GM23338 (cell line): ENCODE measurements around the gene KRT38. TPM values are rescaled to one million over a fixed set of nuclear protein-coding genes. Genes with fewer than 3 reads are reported as not detected.

Experiments used
- ATAC-seq: fragments of 200-7000 bp; cut with Tn5 transposase; 3 replicates; pipeline ENCODE4 v1.9.1; 2020
- DNase-seq: peaks from one replicate; pipeline ENCODE4 v3.0.0-alpha.2; 2015; ENCODE audit warnings: low spot score
- H2AFZ ChIP-seq: fragments of 200-600 bp; sonication (generic); 2 replicates; pipeline ENCODE4 v1.8.0; 2016; ENCODE audit warnings: antibody characterized with exemption, mild to moderate bottlenecking, moderate library complexity
- H3F3A ChIP-seq: fragments of 200-600 bp; sonication (generic); replicated peaks from 2 replicates; pipeline ENCODE4 v1.8.0; 2017; ENCODE audit warnings: antibody characterized with exemption, mixed run types, low read depth
- H3K27ac ChIP-seq: fragments of 200-600 bp; sonication (generic); 2 replicates; pipeline ENCODE4 v1.6.1; 2016; ENCODE audit warnings: low read depth
- H3K27me3 ChIP-seq: fragments of 200-600 bp; sonication (generic); 2 replicates; pipeline ENCODE4 v1.8.0; 2016; ENCODE audit warnings: mild to moderate bottlenecking, mixed run types, moderate library complexity; ENCODE audit not compliant: insufficient read depth
- H3K36me3 ChIP-seq: fragments of 200-600 bp; sonication (generic); 2 replicates; pipeline ENCODE4 v1.8.0; 2016; ENCODE audit warnings: mild to moderate bottlenecking; ENCODE audit not compliant: insufficient read depth
- H3K4me1 ChIP-seq: fragments of 200-600 bp; sonication (generic); 2 replicates; pipeline ENCODE4 v1.8.0; 2016; ENCODE audit warnings: mild to moderate bottlenecking, moderate library complexity; ENCODE audit not compliant: insufficient read depth
- H3K4me2 ChIP-seq: fragments of 200-600 bp; sonication (generic); 2 replicates; pipeline ENCODE4 v1.7.1; 2017; ENCODE audit warnings: mixed run types
- H3K4me3 ChIP-seq: fragments of 200-600 bp; sonication (generic); 2 replicates; pipeline ENCODE4 v1.6.1; 2016; ENCODE audit warnings: mixed run types
- H3K79me2 ChIP-seq: fragments of 200-600 bp; sonication (generic); replicated peaks from 2 replicates; pipeline ENCODE4 v1.8.0; 2017; ENCODE audit warnings: mild to moderate bottlenecking; ENCODE audit not compliant: insufficient read depth
- H3K9me2 ChIP-seq: fragments of 200-600 bp; sonication (generic); 2 replicates; pipeline ENCODE4 v1.8.0; 2017; ENCODE audit not compliant: insufficient read depth
- H4K20me1 ChIP-seq: fragments of 200-600 bp; sonication (generic); replicated peaks from 2 replicates; pipeline ENCODE4 v1.8.0; 2017; ENCODE audit warnings: mild to moderate bottlenecking; ENCODE audit not compliant: insufficient read depth
- H3K27ac Mint-ChIP-seq: 2 replicates; pipeline ENCODE4 v1.8.0; 2020; ENCODE audit warnings: inconsistent platforms, mild to moderate bottlenecking, moderate library complexity, mixed read lengths
- H3K27me3 Mint-ChIP-seq: 3 replicates; pipeline ENCODE4 v1.8.0; 2022; ENCODE audit warnings: low read depth, mild to moderate bottlenecking, moderate library complexity, mixed read lengths, inconsistent platforms; ENCODE audit not compliant: insufficient read depth, poor library complexity
- H3K36me3 Mint-ChIP-seq: 3 replicates; pipeline ENCODE4 v1.8.0; 2021; ENCODE audit warnings: low read depth, mild to moderate bottlenecking, inconsistent platforms, moderate library complexity, mixed read lengths
- H3K4me1 Mint-ChIP-seq: 3 replicates; pipeline ENCODE4 v1.8.0; 2020; ENCODE audit warnings: mild to moderate bottlenecking, inconsistent platforms, mixed read lengths
- H3K4me3 Mint-ChIP-seq: 3 replicates; pipeline ENCODE4 v1.8.0; 2021; ENCODE audit warnings: moderate library complexity, mild to moderate bottlenecking, inconsistent platforms, mixed read lengths
- H3K9me3 Mint-ChIP-seq: 3 replicates; pipeline ENCODE4 v1.8.0; 2020; ENCODE audit warnings: moderate library complexity, mild to moderate bottlenecking, inconsistent platforms, mixed read lengths
- CREB1 ChIP-seq: fragments of 250-450 bp; sonication (Bioruptor Pico); IDR thresholded peaks from 2 replicates; pipeline ENCODE4 v1.5.0; 2020; ENCODE audit warnings: low read depth, mild to moderate bottlenecking, moderate library complexity
- EZH2 ChIP-seq: fragments of 200-600 bp; sonication (generic); IDR thresholded peaks from one replicate; pipeline ENCODE4 v1.8.0; 2017; ENCODE audit warnings: antibody characterized with exemption, mild to moderate bottlenecking, low read depth; ENCODE audit not compliant: unreplicated experiment
- EZH2phosphoT487 ChIP-seq: fragments of 200-600 bp; sonication (generic); IDR thresholded peaks from one replicate; pipeline ENCODE4 v1.8.1; 2018; ENCODE audit warnings: antibody characterized with exemption; ENCODE audit not compliant: unreplicated experiment
- JUNB ChIP-seq: IDR thresholded peaks from one replicate; pipeline ENCODE4 v1.6.1; 2016; ENCODE audit warnings: antibody characterized with exemption; ENCODE audit not compliant: unreplicated experiment
- NANOG ChIP-seq: IDR thresholded peaks from 2 replicates; pipeline ENCODE4 v1.6.1; 2016; ENCODE audit warnings: antibody characterized with exemption, borderline replicate concordance
- POLR2AphosphoS5 ChIP-seq: IDR thresholded peaks from 2 replicates; pipeline ENCODE4 v1.6.1; 2016; ENCODE audit warnings: antibody characterized with exemption, low read depth
- STAT1 ChIP-seq: IDR thresholded peaks from one replicate; pipeline ENCODE4 v1.6.1; 2016; ENCODE audit warnings: antibody characterized with exemption; ENCODE audit not compliant: unreplicated experiment
- ZNF114 ChIP-seq: fragments of 250-450 bp; sonication (Bioruptor Pico); IDR thresholded peaks from 2 replicates; pipeline ENCODE4 v1.5.0; 2020; ENCODE audit warnings: mild to moderate bottlenecking, moderate library complexity
- ZNF331 ChIP-seq: fragments of 250-450 bp; sonication (Bioruptor Pico); IDR thresholded peaks from 2 replicates; pipeline ENCODE4 v1.5.0; 2020; ENCODE audit warnings: low read depth, mild to moderate bottlenecking, moderate library complexity
- polyA plus RNA-seq: library from polyadenylated mRNA; unstranded; fragments of >200 nt; fragmentation: Nextera tagmentation; extraction: Ambion mirVana; gene quantifications from 2 replicates; pipeline ENCODE4 v1.2.1, GENCODE V29; 2016
- total RNA-seq: library from RNA; depleted of rRNA; stranded (reverse); fragments of >200 nt; shearing (Covaris generic); gene quantifications from 2 replicates; pipeline ENCODE4 v1.2.3, GENCODE V29; 2014
- TF ChIP-seq, protein P1 (sequence below): fragments of 250-450 bp; sonication (Bioruptor Pico); IDR thresholded peaks from 2 replicates; pipeline ENCODE4 v1.5.0; 2020; ENCODE audit warnings: mild to moderate bottlenecking, moderate library complexity
- TF ChIP-seq, protein P2 (sequence below): IDR thresholded peaks from 2 replicates; pipeline ENCODE4 v1.6.1; 2016; ENCODE audit warnings: antibody characterized with exemption
- TF ChIP-seq, protein P3 (sequence below), 2 experiments: fragments of 200-600 bp in 1 of 2; sonication (generic) in 1 of 2; conservative IDR thresholded peaks; 2 replicates each; pipeline versions ENCODE4 v1.5.1 to v1.6.1; 2016 to 2017; ENCODE audit warnings: antibody characterized with exemption in 2 of 2, low read depth in 2 of 2, mild to moderate bottlenecking in 2 of 2, moderate library complexity in 1 of 2

Gene KRT38
- total and polyA plus RNA-seq, 2 experiments from 2014 or later, result not detected

DNA sequence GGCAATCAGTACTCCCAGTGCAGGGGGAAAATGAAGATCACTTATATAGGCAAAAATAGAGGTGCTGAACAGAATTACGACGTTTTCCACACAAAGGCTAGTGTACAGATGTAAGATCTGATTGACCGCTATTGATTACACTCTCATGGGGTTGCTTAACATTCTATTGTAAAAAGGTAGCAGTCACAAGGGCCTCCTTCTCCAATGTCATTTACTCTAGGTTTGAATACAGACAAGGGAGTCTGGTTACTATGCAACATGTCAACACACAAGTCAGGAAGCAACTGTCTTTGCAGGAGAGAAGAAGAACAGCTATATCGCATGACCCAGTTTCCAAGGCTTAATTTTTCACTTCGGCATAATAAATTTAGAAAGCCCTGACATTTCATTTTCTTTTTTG lies 24.3 kb downstream of the KRT38 start (continued):
- TF ChIP-seq, protein P1, sequence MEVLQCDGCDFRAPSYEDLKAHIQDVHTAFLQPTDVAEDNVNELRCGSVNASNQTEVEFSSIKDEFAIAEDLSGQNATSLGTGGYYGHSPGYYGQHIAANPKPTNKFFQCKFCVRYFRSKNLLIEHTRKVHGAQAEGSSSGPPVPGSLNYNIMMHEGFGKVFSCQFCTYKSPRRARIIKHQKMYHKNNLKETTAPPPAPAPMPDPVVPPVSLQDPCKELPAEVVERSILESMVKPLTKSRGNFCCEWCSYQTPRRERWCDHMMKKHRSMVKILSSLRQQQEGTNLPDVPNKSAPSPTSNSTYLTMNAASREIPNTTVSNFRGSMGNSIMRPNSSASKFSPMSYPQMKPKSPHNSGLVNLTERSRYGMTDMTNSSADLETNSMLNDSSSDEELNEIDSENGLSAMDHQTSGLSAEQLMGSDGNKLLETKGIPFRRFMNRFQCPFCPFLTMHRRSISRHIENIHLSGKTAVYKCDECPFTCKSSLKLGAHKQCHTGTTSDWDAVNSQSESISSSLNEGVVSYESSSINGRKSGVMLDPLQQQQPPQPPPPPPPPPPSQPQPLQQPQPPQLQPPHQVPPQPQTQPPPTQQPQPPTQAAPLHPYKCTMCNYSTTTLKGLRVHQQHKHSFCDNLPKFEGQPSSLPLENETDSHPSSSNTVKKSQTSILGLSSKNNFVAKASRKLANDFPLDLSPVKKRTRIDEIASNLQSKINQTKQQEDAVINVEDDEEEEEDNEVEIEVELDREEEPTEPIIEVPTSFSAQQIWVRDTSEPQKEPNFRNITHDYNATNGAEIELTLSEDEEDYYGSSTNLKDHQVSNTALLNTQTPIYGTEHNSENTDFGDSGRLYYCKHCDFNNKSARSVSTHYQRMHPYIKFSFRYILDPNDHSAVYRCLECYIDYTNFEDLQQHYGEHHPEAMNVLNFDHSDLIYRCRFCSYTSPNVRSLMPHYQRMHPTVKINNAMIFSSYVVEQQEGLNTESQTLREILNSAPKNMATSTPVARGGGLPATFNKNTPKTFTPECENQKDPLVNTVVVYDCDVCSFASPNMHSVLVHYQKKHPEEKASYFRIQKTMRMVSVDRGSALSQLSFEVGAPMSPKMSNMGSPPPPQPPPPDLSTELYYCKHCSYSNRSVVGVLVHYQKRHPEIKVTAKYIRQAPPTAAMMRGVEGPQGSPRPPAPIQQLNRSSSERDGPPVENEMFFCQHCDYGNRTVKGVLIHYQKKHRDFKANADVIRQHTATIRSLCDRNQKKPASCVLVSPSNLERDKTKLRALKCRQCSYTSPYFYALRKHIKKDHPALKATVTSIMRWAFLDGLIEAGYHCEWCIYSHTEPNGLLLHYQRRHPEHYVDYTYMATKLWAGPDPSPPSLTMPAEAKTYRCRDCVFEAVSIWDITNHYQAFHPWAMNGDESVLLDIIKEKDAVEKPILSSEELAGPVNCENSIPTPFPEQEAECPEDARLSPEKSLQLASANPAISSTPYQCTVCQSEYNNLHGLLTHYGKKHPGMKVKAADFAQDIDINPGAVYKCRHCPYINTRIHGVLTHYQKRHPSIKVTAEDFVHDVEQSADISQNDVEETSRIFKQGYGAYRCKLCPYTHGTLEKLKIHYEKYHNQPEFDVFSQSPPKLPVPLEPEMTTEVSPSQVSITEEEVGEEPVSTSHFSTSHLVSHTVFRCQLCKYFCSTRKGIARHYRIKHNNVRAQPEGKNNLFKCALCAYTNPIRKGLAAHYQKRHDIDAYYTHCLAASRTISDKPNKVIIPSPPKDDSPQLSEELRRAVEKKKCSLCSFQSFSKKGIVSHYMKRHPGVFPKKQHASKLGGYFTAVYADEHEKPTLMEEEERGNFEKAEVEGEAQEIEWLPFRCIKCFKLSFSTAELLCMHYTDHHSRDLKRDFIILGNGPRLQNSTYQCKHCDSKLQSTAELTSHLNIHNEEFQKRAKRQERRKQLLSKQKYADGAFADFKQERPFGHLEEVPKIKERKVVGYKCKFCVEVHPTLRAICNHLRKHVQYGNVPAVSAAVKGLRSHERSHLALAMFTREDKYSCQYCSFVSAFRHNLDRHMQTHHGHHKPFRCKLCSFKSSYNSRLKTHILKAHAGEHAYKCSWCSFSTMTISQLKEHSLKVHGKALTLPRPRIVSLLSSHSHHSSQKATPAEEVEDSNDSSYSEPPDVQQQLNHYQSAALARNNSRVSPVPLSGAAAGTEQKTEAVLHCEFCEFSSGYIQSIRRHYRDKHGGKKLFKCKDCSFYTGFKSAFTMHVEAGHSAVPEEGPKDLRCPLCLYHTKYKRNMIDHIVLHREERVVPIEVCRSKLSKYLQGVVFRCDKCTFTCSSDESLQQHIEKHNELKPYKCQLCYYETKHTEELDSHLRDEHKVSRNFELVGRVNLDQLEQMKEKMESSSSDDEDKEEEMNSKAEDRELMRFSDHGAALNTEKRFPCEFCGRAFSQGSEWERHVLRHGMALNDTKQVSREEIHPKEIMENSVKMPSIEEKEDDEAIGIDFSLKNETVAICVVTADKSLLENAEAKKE, result no peak
- TF ChIP-seq ZNF114 (CRISPR knock-in tag), result no peak
- no peak for TF ChIP-seq EZH2phosphoT487
- no peak for TF ChIP-seq JUNB
- TF ChIP-seq, protein P2, sequence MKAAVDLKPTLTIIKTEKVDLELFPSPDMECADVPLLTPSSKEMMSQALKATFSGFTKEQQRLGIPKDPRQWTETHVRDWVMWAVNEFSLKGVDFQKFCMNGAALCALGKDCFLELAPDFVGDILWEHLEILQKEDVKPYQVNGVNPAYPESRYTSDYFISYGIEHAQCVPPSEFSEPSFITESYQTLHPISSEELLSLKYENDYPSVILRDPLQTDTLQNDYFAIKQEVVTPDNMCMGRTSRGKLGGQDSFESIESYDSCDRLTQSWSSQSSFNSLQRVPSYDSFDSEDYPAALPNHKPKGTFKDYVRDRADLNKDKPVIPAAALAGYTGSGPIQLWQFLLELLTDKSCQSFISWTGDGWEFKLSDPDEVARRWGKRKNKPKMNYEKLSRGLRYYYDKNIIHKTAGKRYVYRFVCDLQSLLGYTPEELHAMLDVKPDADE, result no peak
- TF ChIP-seq ZNF331 (CRISPR knock-in tag), result no peak
- TF ChIP-seq NANOG, result no peak

DNA sequence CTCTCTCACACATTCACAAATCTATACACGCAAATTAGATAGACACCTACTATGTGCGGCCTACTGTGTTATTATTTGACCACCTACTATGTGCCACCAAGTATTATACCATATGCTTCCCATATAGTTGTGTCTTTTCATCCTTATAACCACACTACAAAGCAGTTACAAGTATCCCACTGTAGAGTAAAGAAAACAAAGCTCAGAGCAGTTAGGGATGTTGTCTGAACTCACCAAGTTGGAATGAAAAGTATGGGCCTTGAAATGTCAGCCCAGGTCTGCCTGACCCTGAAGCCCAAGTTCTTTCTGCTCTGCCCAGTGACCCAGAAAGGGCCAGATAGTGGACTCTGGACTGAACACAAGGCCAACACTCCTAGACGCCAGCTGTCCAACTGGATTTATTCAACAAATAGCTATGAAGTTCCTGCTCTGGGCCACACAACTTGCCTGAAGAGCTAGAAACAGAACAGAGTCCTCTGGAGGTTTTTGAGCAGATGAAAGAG lies 24.9 kb downstream of the KRT38 start:
- H4K20me1 ChIP-seq, result no peaks in the 10 kb centered on the region
- H2AFZ ChIP-seq, result no peak overlapping the region
- ATAC-seq (no peak), DNase-seq (no peak)
- Mint-ChIP-seq H3K27me3 (no peaks in the 10 kb centered on the region), H3K27ac (no peak overlapping the region), H3K36me3 (no peaks in the 10 kb centered on the region), H3K9me3 (no peaks in the 10 kb centered on the region), H3K4me3 (no peak overlapping the region), H3K4me1 (peaks cover 31% of the 10 kb centered on the region)
- no peak overlapping the region for H3K27ac ChIP-seq
- H3K79me2 ChIP-seq, result no peaks in the 10 kb centered on the region
- H3K27me3 ChIP-seq, result no peaks in the 10 kb centered on the region
- no peaks in the 10 kb centered on the region for H3K36me3 ChIP-seq
- TF ChIP-seq, protein P3, sequence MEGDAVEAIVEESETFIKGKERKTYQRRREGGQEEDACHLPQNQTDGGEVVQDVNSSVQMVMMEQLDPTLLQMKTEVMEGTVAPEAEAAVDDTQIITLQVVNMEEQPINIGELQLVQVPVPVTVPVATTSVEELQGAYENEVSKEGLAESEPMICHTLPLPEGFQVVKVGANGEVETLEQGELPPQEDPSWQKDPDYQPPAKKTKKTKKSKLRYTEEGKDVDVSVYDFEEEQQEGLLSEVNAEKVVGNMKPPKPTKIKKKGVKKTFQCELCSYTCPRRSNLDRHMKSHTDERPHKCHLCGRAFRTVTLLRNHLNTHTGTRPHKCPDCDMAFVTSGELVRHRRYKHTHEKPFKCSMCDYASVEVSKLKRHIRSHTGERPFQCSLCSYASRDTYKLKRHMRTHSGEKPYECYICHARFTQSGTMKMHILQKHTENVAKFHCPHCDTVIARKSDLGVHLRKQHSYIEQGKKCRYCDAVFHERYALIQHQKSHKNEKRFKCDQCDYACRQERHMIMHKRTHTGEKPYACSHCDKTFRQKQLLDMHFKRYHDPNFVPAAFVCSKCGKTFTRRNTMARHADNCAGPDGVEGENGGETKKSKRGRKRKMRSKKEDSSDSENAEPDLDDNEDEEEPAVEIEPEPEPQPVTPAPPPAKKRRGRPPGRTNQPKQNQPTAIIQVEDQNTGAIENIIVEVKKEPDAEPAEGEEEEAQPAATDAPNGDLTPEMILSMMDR (conservative IDR thresholded peaks at IDR 0.05; ENCODE audit: low read depth in 2 of 2), result no peak
- TF ChIP-seq EZH2phosphoT487 (no peak), POLR2AphosphoS5 (no peak), ZNF114 (CRISPR knock-in tag) (no peak), CREB1 (CRISPR knock-in tag) (no peak), EZH2 (no peak), STAT1 (no peak)
- TF ChIP-seq, protein P2, result no peak
- peaks cover 11% of the 10 kb centered on the region for H3K9me2 ChIP-seq
- H3K4me3 ChIP-seq, result no peak overlapping the region
- peaks cover 12% of the 10 kb centered on the region; the same call in 1 of the 2 replicates for H3K4me1 ChIP-seq
- no peak overlapping the region for H3K4me2 ChIP-seq
- H3F3A ChIP-seq, result no peaks in the 10 kb centered on the region
